Middle frontal gyrus (tissue), 1 donor: ENCODE measurements around the gene GHDC.
"Not testable (repeated sequence)": the region's sequence is repeated elsewhere in the genome, so short reads cannot be mapped to it uniquely, and the experiment has no call there.

Source experiments
- DNase-seq: peaks from one replicate; pipeline ENCODE4 v3.0.0-alpha.2; 2015; ENCODE audit warnings: low spot score; ENCODE audit errors: extremely low spot score

The GHDC gene

DNA sequence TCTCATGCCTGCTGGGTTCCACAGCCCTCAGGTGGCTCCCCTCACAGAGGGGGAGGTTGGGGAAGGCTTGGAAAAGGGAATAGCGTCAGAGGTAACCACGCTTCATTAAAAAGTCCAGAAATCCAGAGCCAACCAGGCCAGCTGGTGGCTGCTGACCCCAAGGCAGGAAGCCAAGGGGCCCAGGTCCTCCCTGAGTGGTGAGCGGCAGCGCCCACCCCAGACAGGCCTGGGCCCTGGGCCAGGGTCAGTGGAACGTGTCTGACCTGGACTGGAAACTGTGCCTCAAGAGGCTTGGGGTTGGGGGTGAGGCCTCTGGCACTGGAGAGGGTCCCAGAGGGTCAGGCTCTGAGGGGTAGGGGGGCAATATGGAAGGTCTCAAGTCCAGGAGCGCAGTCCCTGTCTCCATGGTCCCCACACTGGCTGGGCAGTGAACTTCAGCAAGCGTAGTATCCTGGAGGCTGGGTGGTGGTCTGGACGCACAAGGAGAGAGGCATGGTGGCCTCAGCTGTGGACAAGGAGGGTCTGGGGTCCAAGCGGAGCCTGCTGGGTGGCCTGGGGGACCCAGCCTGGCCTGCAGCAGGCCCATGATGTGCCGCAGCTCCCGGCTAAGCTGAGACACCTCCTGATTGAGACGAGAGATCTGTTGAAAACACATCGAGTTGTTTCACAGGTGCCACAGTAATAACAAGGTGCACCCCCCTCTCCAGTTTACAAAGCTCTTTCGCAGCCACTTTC, 34.3 kb downstream of the GHDC start:
- DNase-seq: no peak

DNA sequence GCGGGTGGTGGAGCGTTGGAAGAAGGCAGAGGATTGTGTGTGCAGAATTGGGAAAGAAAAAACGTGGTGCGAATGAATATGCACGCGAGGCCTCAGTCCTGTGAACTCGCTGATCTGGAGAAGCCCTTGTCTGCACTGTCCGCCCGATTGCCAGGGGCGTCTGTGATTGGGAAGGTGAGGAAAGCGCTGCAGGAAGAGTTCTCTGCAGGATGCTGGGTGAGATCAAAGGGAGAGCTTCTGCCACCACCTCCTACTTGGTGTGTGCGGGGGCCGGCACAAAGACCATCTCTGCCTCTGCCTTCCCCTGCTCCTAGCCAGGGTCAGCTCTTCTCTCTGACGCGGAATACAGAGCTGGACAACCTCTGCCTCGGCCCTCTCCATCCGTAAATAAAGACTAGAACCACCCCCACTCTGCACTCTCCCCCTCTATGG, 38.7 kb downstream of the GHDC start:
- DNase-seq: no peak

- DNase-seq: no peak
Measured at GRCh38 chr17:42153919-42154742, 40.2 kb downstream of the GHDC start.

DNA sequence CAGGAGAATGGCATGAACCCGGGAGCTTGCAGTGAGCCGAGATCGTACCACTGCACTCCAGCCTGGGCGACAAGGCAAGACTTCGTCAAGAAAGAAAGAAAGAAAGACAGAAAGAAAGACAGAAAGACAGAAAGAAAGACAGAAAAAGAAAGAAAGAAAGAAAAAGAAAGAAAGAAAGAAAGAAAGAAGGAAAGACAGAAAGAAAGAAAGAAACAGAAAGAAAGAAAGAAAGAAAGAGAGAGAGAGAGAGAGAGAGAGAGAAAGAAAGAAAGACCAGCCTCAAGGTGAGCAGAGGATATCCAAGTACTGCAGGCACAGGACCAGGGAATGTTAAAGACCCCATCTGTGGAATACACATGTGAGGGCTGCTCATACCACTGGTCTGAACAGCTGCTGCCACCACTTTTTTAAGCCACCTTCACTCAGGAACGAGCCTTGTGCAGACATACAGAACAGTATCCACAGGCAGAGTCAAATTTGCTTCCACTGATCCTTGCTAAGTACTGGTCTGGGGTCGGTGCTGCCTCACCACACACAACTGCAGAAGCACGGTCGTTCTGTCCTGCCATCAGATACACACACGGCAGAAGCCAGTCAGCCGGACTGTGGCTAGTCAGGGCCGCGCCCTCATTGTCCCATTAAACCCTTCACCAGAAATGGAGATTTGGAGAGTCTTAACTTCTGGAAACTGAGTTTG, 47.2 kb downstream of the GHDC start:
- DNase-seq: no peak

DNA sequence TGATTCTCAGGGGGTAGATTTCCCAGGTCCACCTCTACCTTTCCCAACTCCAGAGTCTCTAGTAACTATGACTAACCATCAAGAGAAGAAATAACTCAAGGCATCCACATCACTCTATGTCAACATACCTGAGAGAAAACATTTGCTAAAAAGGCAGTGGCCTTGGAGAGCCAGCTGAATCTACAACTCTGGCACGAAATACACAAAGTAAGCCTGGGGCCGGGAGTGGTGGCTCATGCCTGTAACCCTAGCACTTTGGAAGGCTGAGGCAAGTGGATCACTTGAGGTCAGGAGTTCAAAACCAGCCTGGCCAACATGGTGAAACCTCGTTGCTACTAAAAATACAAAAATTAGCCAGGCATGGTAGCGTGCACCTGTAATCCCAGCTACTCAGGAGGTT, 51.2 kb downstream of the GHDC start:
- DNase-seq: not testable (repeated sequence)

DNA sequence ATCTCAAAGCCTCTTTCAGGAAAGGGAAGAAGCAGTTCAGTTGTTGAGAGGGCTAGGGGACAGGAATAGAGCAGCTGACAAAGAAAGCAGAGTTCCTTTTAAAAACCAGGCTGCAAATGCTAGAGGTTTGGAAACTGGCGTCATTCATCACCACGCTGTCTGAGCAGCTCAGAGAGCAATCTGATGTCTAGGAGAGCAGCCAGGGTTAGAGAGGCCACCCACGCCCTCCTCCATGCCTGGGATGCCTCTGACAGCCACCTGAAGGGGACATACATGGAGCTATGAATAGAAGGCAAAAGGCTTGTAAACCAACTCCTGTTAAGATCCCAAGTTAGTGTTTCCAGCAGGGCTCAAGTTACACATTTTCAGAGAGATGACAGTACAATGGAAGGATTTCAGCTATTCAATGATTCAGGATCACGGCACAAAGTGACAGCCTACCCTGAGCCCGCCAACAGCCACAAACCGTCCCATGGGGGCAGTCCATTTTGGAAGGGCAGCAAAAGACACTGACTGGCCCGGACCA, 51.9 kb downstream of the GHDC start:
- no peak for DNase-seq

DNA sequence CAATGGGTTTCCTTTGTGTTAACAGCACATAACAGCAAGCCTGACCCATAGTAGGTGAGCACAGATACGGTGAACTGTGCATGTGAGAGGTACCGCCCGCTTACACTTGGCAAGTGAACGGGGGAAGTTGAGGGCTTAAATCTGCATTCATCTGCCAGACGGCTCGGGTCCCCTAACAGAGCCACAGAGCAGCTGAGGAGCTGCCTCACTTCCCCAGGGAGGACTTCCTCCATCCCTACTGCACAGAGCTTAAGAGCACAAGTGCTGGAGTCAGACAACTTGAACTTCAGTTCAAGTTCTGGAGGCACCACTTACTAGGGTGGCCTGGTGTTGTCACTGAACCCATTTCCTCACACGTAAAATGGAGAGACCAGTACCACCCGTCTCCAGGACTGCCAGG, 52.9 kb downstream of the GHDC start:
- DNase-seq: no peak

- DNase-seq: not testable (repeated sequence)
Measured at GRCh38 chr17:42140690-42141089, 53.6 kb downstream of the GHDC start.
